HepG2 (cell line): ENCODE data around the gene AHCTF1. TPM values are rescaled to one million over a fixed set of nuclear protein-coding genes. Genes with fewer than 3 reads are reported as not detected.

Experiments
- ATAC-seq: fragments of 200-7000 bp; cut with Tn5 transposase; 3 replicates; pipeline ENCODE4 v1.9.1; 2020; ENCODE audit warnings: mild to moderate bottlenecking, moderate library complexity
- BruUV-seq: library from RNA; stranded (reverse); fragments of 400-500 nt; replicated peaks from 2 replicates; lab custom pipeline; 2021; lab: Mats Ljungman, UMichigan
- CTCF ChIA-PET: fragments of 300-600 bp; formaldehyde crosslinking; extraction: SDS; loops from one replicate; lab custom pipeline; 2021; ENCODE audit warnings: low total read pairs, inconsistent platforms, low intra/inter-chr PET ratio; lab: Yijun Ruan, JAX
- POLR2A ChIA-PET: fragments of 350-600 bp; sonication (Branson Sonifier 250); formaldehyde crosslinking; loops from one replicate; lab custom pipeline; 2020; ENCODE audit warnings: antibody characterized with exemption, inconsistent platforms; lab: Yijun Ruan, JAX
- DNase-seq: peaks from one replicate; pipeline ENCODE4 v3.0.0-alpha.2; 2015; ENCODE audit warnings: low spot score
- FAIRE-seq: peaks from 3 replicates; lab custom pipeline; 2011; peaks lifted over from hg19 to GRCh38; lab: Jason Lieb, UNC
- H2AFZ ChIP-seq: one replicate; pipeline ENCODE4 v1.6.1; 2011; ENCODE audit warnings: low read length, inconsistent platforms
- H3K27ac ChIP-seq: fragments of 300-600 bp; 3 replicates; pipeline ENCODE4 v1.8.0; 2011; ENCODE audit warnings: mixed run types, mild to moderate bottlenecking, mixed read lengths, low read length, inconsistent platforms; ENCODE audit not compliant: insufficient read depth; ENCODE audit errors: extremely low read length
- H3K27me3 ChIP-seq, 2 experiments: fragments of 200-600 bp in 1 of 2; 2 replicates in 1 of 2; 3 replicates in 1 of 2; pipeline versions ENCODE4 v1.6.0 to v1.8.0; 2011; ENCODE audit warnings: low read length in 2 of 2, mild to moderate bottlenecking in 2 of 2, moderate library complexity in 2 of 2, inconsistent platforms in 1 of 2; ENCODE audit not compliant: insufficient read depth in 2 of 2, control insufficient read depth in 1 of 2
- H3K36me3 ChIP-seq, 2 experiments: fragments of 200-600 bp in 1 of 2; replicated peaks in 1 of 2; 2 replicates in 1 of 2; 3 replicates in 1 of 2; pipeline versions ENCODE4 v1.5.1 to v1.8.0; 2011; ENCODE audit warnings: low read length in 2 of 2, inconsistent platforms in 1 of 2; ENCODE audit not compliant: insufficient read depth in 2 of 2, control insufficient read depth in 1 of 2
- H3K4me1 ChIP-seq: 2 replicates; pipeline ENCODE4 v1.5.1; 2012; ENCODE audit warnings: low read length, inconsistent platforms; ENCODE audit not compliant: insufficient read depth
- H3K4me2 ChIP-seq: 2 replicates; pipeline ENCODE4 v1.6.0; 2011; ENCODE audit warnings: low read depth, low read length, inconsistent platforms
- H3K4me3 ChIP-seq, 3 experiments: fragments of 200-600 bp in 1 of 3; sonication (generic), shearing (Covaris generic) in 1 of 3; replicated peaks in 1 of 3; 2 replicates each; pipeline ENCODE4 v1.5.1; 2011 to 2016; ENCODE audit warnings: low read length in 3 of 3, inconsistent platforms in 2 of 3, low read depth in 2 of 3, mild to moderate bottlenecking in 2 of 3, control low read depth in 1 of 3, mixed read lengths in 1 of 3; ENCODE audit not compliant: insufficient read depth in 1 of 3
- H3K79me2 ChIP-seq: one replicate; pipeline ENCODE4 v1.6.1; 2011; ENCODE audit warnings: low read length, inconsistent platforms; ENCODE audit not compliant: insufficient read depth
- H3K9ac ChIP-seq: 2 replicates; pipeline ENCODE4 v1.6.0; 2011; ENCODE audit warnings: mild to moderate bottlenecking, low read depth, low read length, inconsistent platforms; ENCODE audit not compliant: insufficient read depth
- H3K9me3 ChIP-seq: 2 replicates; pipeline ENCODE4 v1.5.1; 2012; ENCODE audit warnings: mild to moderate bottlenecking, low read length
- H4K20me1 ChIP-seq: 2 replicates; pipeline ENCODE4 v1.6.0; 2011; ENCODE audit warnings: inconsistent platforms, mild to moderate bottlenecking, low read length, moderate library complexity; ENCODE audit not compliant: insufficient read depth
- ATM ChIP-seq: fragments of 450-650 bp; IDR thresholded peaks from 2 replicates; pipeline ENCODE4 v1.7.1; 2017; ENCODE audit warnings: mild to moderate bottlenecking, borderline replicate concordance
- BHLHE40 ChIP-seq: IDR thresholded peaks from 2 replicates; pipeline ENCODE4 v1.6.1; 2011; ENCODE audit warnings: low read length, improper control_type of control experiment
- FUBP1 ChIP-seq: sonication (generic); formaldehyde crosslinking; IDR thresholded peaks from 2 replicates; pipeline ENCODE4 v1.5.1; 2020; ENCODE audit warnings: missing genetic modification reagents, mild to moderate bottlenecking, borderline replicate concordance
- HNF4A ChIP-seq: sonication (generic); formaldehyde crosslinking; IDR thresholded peaks from 2 replicates; pipeline ENCODE4 v1.4.0; 2020; ENCODE audit warnings: missing genetic modification reagents
- NRL ChIP-seq: sonication (generic); formaldehyde crosslinking; IDR thresholded peaks from 2 replicates; pipeline ENCODE4 v1.5.0; 2020; ENCODE audit warnings: missing genetic modification reagents, mild to moderate bottlenecking, moderate library complexity, borderline replicate concordance
- ONECUT2 ChIP-seq: sonication (generic); formaldehyde crosslinking; IDR thresholded peaks from 2 replicates; pipeline ENCODE4 v1.4.0; 2020; ENCODE audit warnings: missing genetic modification reagents
- PBX3 ChIP-seq: sonication (generic); formaldehyde crosslinking; IDR thresholded peaks from 2 replicates; pipeline ENCODE4 v1.8.1; 2023; ENCODE audit warnings: missing genetic modification reagents, inconsistent platforms, borderline replicate concordance
- RFX3 ChIP-seq: IDR thresholded peaks from 2 replicates; pipeline ENCODE4 v1.6.1; 2016; ENCODE audit warnings: missing biosample characterization, missing genetic modification reagents
- TOE1 ChIP-seq: sonication (generic); formaldehyde crosslinking; IDR thresholded peaks from 2 replicates; pipeline ENCODE4 v1.4.0; 2020; ENCODE audit warnings: mild to moderate bottlenecking, missing genetic modification reagents
- ZBTB1 ChIP-seq: sonication (generic); formaldehyde crosslinking; IDR thresholded peaks from 2 replicates; pipeline ENCODE4 v1.4.0; 2020; ENCODE audit warnings: missing genetic modification reagents, borderline replicate concordance
- ZNF234 ChIP-seq: sonication (generic); formaldehyde crosslinking; conservative IDR thresholded peaks from 2 replicates; pipeline ENCODE4 v1.5.1; 2020; ENCODE audit warnings: mild to moderate bottlenecking, missing genetic modification reagents
- ZNF331 ChIP-seq: sonication (generic); formaldehyde crosslinking; IDR thresholded peaks from 2 replicates; pipeline ENCODE4 v1.4.0; 2020; ENCODE audit warnings: missing genetic modification reagents
- ZNF501 ChIP-seq: sonication (generic); formaldehyde crosslinking; IDR thresholded peaks from 2 replicates; pipeline ENCODE4 v1.5.1; 2020; ENCODE audit warnings: mild to moderate bottlenecking, moderate library complexity, missing genetic modification reagents
- ZNF646 ChIP-seq: sonication (generic); formaldehyde crosslinking; IDR thresholded peaks from 2 replicates; pipeline ENCODE4 v1.9.0; 2021; ENCODE audit warnings: mild to moderate bottlenecking, missing genetic modification reagents
- WGBS: methylation state at CpG from one replicate; pipeline ENCODE4 v1.1.6; 2017; ENCODE audit warnings: low lambda C conversion rate; 5-methylcytosine and 5-hydroxymethylcytosine counted together
- in situ Hi-C: cut with HindIII; loops from 2 replicates; pipeline ENCODE4 v1.10.0; 2017; ENCODE audit warnings: low pct_unique_long_range_greater_than_20kb; ENCODE audit not compliant: extremely low pct_ligation_motif_present
- intact Hi-C: fragments of 100-400 bp; cut with micrococcal nuclease; formaldehyde crosslinking; loops from one replicate; pipeline ENCODE4 v1.10.0; 2022; ENCODE audit not compliant: unreplicated experiment
- polyA plus RNA-seq, 8 experiments: library from polyadenylated mRNA; depleted of rRNA in 3 of 8; stranded (reverse) in 7 of 8; unstranded in 1 of 8; fragments of >200 nt; fragmentation: Illumina TruSeq in 4 of 8; extraction: Trizol in 4 of 8; gene quantifications; 2 replicates each; pipeline versions ENCODE4 v1.2.1 to v1.2.3, GENCODE V29; 2011 to 2016; ENCODE audit warnings: low read depth in 4 of 8, missing spikeins in 1 of 8, mixed read lengths in 1 of 8; ENCODE audit not compliant: insufficient read depth in 1 of 8
- total RNA-seq, 5 experiments: library from RNA; depleted of rRNA; stranded (reverse); fragments of >200 nt; fragmentation: Illumina TruSeq; extraction: Trizol; gene quantifications; 2 replicates each; pipeline ENCODE4 v1.2.3, GENCODE V29; 2016; ENCODE audit warnings: low read depth in 1 of 5

AHCTF1 gene
- total and polyA plus RNA-seq, 2 of the 13 experiments (the other 11 are each of a cell fraction or from before 2014, with no cell fraction given) = 16.6 to 45.9 TPM

DNA sequence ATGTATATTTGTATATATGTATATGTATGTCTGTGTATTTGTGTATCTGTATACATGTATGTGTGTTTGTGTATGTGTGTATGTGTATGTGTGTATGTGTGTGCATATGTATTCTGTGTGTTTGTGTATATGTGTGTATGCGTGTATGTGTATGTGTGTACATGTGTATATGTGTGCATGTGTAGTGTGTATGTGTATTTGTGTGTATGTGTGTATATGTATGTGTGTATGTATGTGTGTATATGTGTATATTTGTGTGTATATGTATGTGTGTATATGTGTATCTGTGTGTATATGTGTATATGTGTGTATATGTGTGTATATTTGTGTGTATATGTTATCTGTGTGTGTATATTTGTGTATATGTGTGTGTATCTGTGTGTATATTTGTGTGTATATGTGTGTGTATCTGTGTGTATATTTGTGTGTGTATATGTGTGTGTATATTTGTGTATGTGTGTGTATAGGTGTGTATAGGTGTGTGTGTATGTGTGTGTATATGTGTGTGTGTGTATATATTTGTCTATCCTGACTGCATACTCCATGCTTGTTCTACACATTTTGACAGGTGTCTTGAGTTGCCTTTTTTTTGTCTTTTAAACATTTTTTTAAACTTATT is 106.1 kb downstream of the AHCTF1 start:
- POLR2A ChIA-PET = no interaction called here
- TF ChIP-seq ZNF501 (CRISPR knock-in tag) (no peak), HNF4A (CRISPR knock-in tag) (no peak), PBX3 (CRISPR knock-in tag) (no peak), ZNF331 (CRISPR knock-in tag) (no peak), FUBP1 (no peak), ZBTB1 (CRISPR knock-in tag) (no peak), ONECUT2 (CRISPR knock-in tag) (no peak), TOE1 (CRISPR knock-in tag) (no peak), RFX3 (no peak), ZNF646 (peak; percentile 25; the same call in 1 of the 2 replicates), BHLHE40 (no peak), NRL (CRISPR knock-in tag) (no peak), ZNF234 (no peak), ATM (peak; percentile 14; the same call in 1 of the 2 replicates)

More for the DNA sequence above, 106.1 kb downstream of the AHCTF1 start:
- intact Hi-C loops (no loop called here), in situ Hi-C loops (no loop called here)
- no peak overlapping the region for H3K27ac ChIP-seq
- H2AFZ ChIP-seq = no peak overlapping the region
- H3K4me2 ChIP-seq = no peak overlapping the region
- no peaks in the 10 kb centered on the region for H4K20me1 ChIP-seq
- no TSS peak for BruUV-seq
- H3K4me3 ChIP-seq = no peak overlapping the region
- CTCF ChIA-PET = no interaction called here
- no peak overlapping the region for H3K9ac ChIP-seq
- peaks cover 7% of the 10 kb centered on the region for H3K4me1 ChIP-seq
- no peaks in the 10 kb centered on the region for H3K36me3 ChIP-seq
- WGBS = 91% methylated on average over 1 of the region's 1 CpG
- DNase-seq (no peak), FAIRE-seq (no peak), ATAC-seq (no peak)
- peaks cover 8% of the 10 kb centered on the region for H3K9me3 ChIP-seq
- H3K27me3 ChIP-seq = peaks cover 0 to 2% of the 10 kb centered on the region in 2 experiments; a peak in 2 of 5 replicates
- no peaks in the 10 kb centered on the region for H3K79me2 ChIP-seq
